Measurements from ENCODE around the gene EIF4ENIF1.
"Not testable (repeated sequence)": the region's sequence is repeated elsewhere in the genome, so short reads cannot be mapped to it uniquely, and the experiment has no call there.

- TF ChIP-seq CTCF, POLR2AphosphoS5, POLR2A, EP300 (IDR thresholded peaks at IDR 0.05): not testable (repeated sequence)
Observed at GRCh38 chr22:31493355-31493754, 3.7 kb upstream of the EIF4ENIF1 start.

All from upper lobe of left lung (tissue), 4 donors.